PC-3 (cell line): Measurements from ENCODE around the gene GABRG2.

Experiments
- EZH2phosphoT487 ChIP-seq: fragments of 300-600 bp; sonication (generic); IDR thresholded peaks from 2 replicates; pipeline ENCODE4 v1.6.1; 2018; ENCODE audit warnings: mild to moderate bottlenecking, antibody characterized with exemption, low read length, borderline replicate concordance
- TF ChIP-seq, protein P1 (sequence below): fragments of 300-600 bp; sonication (generic); conservative IDR thresholded peaks from 2 replicates; pipeline ENCODE4 v1.5.1; 2017; ENCODE audit warnings: antibody characterized with exemption, low read depth, mild to moderate bottlenecking, low read length

DNA sequence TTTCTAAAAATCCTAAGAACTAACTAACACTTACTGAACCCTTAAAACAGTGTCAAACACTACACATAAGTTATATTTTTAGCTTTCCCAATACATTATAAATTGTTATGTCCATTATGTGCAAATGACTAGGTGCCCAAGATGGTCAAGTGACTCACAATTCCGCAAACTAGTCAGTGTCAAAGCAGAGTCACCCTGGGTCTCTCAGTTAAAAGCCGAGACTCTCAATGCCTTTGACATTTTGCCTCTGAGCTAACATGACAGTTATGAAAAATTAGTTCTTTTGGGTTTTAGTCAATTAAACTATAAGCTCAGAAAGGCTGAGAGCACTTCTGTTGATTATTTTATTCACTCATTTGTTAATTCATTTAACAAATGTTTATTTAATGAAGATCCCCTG, 42.3 kb upstream of the GABRG2 start:
- TF ChIP-seq, protein P1, sequence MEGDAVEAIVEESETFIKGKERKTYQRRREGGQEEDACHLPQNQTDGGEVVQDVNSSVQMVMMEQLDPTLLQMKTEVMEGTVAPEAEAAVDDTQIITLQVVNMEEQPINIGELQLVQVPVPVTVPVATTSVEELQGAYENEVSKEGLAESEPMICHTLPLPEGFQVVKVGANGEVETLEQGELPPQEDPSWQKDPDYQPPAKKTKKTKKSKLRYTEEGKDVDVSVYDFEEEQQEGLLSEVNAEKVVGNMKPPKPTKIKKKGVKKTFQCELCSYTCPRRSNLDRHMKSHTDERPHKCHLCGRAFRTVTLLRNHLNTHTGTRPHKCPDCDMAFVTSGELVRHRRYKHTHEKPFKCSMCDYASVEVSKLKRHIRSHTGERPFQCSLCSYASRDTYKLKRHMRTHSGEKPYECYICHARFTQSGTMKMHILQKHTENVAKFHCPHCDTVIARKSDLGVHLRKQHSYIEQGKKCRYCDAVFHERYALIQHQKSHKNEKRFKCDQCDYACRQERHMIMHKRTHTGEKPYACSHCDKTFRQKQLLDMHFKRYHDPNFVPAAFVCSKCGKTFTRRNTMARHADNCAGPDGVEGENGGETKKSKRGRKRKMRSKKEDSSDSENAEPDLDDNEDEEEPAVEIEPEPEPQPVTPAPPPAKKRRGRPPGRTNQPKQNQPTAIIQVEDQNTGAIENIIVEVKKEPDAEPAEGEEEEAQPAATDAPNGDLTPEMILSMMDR = no peak
- no peak for TF ChIP-seq EZH2phosphoT487
